Measurements from ENCODE around the gene MRTFB.

GRCh38 chr16:14203166-14203565, 132.0 kb downstream of the MRTFB start:
- TF ChIP-seq CTCF (IDR thresholded peaks at IDR 0.05; ENCODE audit: borderline replicate concordance, extremely low read depth, low read length, poor library complexity, severe bottlenecking) (no peak), EZH2 (IDR thresholded peaks at IDR 0.05; ENCODE audit: borderline replicate concordance, low read depth, low read length, severe bottlenecking) (no peak)
